DND-41 (cell line): ENCODE data around the gene DDX47.

Experiments used
- ATAC-seq: fragments of 200-7000 bp; cut with Tn5 transposase; 3 replicates; pipeline ENCODE4 v1.9.1; 2021; ENCODE audit warnings: low read depth; ENCODE audit not compliant: insufficient read depth
- DNase-seq: peaks from one replicate; pipeline ENCODE4 v3.0.0-alpha.2; 2020
- H2AFZ ChIP-seq: 2 replicates; pipeline ENCODE4 v1.6.0; 2012; ENCODE audit warnings: low read depth, low read length
- H3K27ac ChIP-seq: 2 replicates; pipeline ENCODE4 v1.5.1; 2012; ENCODE audit warnings: low read length, inconsistent platforms
- H3K27me3 ChIP-seq: fragments of 200-600 bp; sonication (generic); 2 replicates; pipeline ENCODE4 v1.6.0; 2012; ENCODE audit warnings: low read length, mild to moderate bottlenecking, inconsistent platforms; ENCODE audit not compliant: insufficient read depth, poor library complexity
- H3K36me3 ChIP-seq: 2 replicates; pipeline ENCODE4 v1.5.1; 2012; ENCODE audit warnings: low read length, inconsistent platforms; ENCODE audit not compliant: insufficient read depth
- H3K4me1 ChIP-seq: 2 replicates; pipeline ENCODE4 v1.5.1; 2012; ENCODE audit warnings: mild to moderate bottlenecking, low read length; ENCODE audit not compliant: insufficient read depth
- H3K4me2 ChIP-seq: 2 replicates; pipeline ENCODE4 v1.6.0; 2012; ENCODE audit warnings: mild to moderate bottlenecking, moderate library complexity, low read length, inconsistent platforms; ENCODE audit not compliant: insufficient read depth
- H3K4me3 ChIP-seq, 2 experiments: fragments of 200-600 bp in 1 of 2; shearing (Covaris generic) in 1 of 2; 2 replicates each; pipeline ENCODE4 v1.5.1; 2012 to 2016; ENCODE audit warnings: inconsistent platforms in 2 of 2, low read length in 2 of 2, mild to moderate bottlenecking in 2 of 2, low read depth in 1 of 2, moderate library complexity in 1 of 2
- H3K79me2 ChIP-seq: 2 replicates; pipeline ENCODE4 v1.6.0; 2012; ENCODE audit warnings: low read length, inconsistent platforms; ENCODE audit not compliant: insufficient read depth
- H3K9ac ChIP-seq: 2 replicates; pipeline ENCODE4 v1.6.0; 2012; ENCODE audit warnings: low read depth, mild to moderate bottlenecking, inconsistent platforms, low read length, moderate library complexity
- H3K9me3 ChIP-seq: 2 replicates; pipeline ENCODE4 v1.5.1; 2012; ENCODE audit warnings: low read length, moderate library complexity, mild to moderate bottlenecking, inconsistent platforms; ENCODE audit not compliant: insufficient read depth, severe bottlenecking
- H4K20me1 ChIP-seq: 2 replicates; pipeline ENCODE4 v1.6.0; 2012; ENCODE audit warnings: low read length; ENCODE audit not compliant: insufficient read depth
- EZH2 ChIP-seq: IDR thresholded peaks from 3 replicates; pipeline ENCODE4 v1.6.1; 2012; ENCODE audit warnings: borderline replicate concordance, low read depth, mild to moderate bottlenecking, moderate library complexity, low read length, inconsistent platforms; ENCODE audit not compliant: severe bottlenecking
- TF ChIP-seq, protein P1 (sequence below): IDR thresholded peaks from 2 replicates; pipeline ENCODE4 v1.5.1; 2012; ENCODE audit warnings: borderline replicate concordance, low read length, moderate library complexity, mild to moderate bottlenecking; ENCODE audit not compliant: poor library complexity, severe bottlenecking; ENCODE audit errors: extremely low read depth

DDX47 gene

DNA sequence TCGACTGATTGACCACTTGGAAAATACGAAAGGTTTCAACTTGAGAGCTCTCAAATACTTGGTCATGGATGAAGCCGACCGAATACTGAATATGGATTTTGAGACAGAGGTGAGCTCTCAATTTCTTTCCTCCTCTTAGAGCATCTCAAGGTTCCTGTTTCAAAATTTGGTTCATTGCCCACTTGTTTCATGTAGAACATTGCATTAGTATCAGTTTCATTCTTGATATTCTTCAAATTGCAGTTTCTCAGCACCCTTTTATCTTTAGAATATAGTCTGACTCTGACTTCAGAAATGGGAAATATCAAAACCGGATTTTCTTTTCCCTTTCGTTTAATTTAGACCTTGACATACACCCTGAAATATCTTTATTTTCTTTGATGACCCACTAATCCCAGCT, 8.8 kb downstream of the DDX47 start:
- ATAC-seq (no peak), DNase-seq (no peak)
- H3K27ac ChIP-seq, result no peak overlapping the region
- no peaks in the 10 kb centered on the region for H3K27me3 ChIP-seq
- TF ChIP-seq, protein P1, sequence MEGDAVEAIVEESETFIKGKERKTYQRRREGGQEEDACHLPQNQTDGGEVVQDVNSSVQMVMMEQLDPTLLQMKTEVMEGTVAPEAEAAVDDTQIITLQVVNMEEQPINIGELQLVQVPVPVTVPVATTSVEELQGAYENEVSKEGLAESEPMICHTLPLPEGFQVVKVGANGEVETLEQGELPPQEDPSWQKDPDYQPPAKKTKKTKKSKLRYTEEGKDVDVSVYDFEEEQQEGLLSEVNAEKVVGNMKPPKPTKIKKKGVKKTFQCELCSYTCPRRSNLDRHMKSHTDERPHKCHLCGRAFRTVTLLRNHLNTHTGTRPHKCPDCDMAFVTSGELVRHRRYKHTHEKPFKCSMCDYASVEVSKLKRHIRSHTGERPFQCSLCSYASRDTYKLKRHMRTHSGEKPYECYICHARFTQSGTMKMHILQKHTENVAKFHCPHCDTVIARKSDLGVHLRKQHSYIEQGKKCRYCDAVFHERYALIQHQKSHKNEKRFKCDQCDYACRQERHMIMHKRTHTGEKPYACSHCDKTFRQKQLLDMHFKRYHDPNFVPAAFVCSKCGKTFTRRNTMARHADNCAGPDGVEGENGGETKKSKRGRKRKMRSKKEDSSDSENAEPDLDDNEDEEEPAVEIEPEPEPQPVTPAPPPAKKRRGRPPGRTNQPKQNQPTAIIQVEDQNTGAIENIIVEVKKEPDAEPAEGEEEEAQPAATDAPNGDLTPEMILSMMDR, result no peak
- no peak for TF ChIP-seq EZH2
- H3K9me3 ChIP-seq, result no peaks in the 10 kb centered on the region
- H3K36me3 ChIP-seq, result peaks cover 96% of the 10 kb centered on the region
- H3K9ac ChIP-seq, result no peak overlapping the region
- no peak overlapping the region for H3K4me3 ChIP-seq
- peaks cover 34% of the 10 kb centered on the region for H3K79me2 ChIP-seq
- H3K4me2 ChIP-seq, result no peak overlapping the region
- no peak overlapping the region for H2AFZ ChIP-seq
- H4K20me1 ChIP-seq, result peaks cover 17% of the 10 kb centered on the region; the same call in 1 of the 2 replicates
- no peaks in the 10 kb centered on the region for H3K4me1 ChIP-seq

DNA sequence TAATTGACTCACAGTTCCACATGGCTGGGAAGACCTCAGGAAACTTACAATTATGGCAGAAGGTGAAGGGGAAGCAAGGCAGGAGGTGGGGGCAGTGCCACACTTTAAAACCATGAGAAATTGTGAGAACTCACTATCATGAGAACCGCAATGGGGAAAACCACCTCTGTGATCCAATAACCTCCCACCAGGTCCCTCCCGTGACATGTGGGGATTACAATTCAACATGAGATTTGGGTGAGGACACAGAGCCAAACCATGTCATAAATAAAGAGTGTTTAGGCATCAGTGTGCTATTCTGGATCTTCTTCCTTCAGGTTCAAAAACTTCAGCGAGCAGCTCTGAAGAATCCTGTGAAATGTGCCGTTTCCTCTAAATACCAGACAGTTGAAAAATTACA, 9.7 kb downstream of the DDX47 start:
- H3K9me3 ChIP-seq, result no peaks in the 10 kb centered on the region
- no peaks in the 10 kb centered on the region for H3K27me3 ChIP-seq
- peaks cover 17% of the 10 kb centered on the region; the same call in 1 of the 2 replicates for H4K20me1 ChIP-seq
- H3K27ac ChIP-seq, result no peak overlapping the region
- H3K36me3 ChIP-seq, result peaks cover 95% of the 10 kb centered on the region
- DNase-seq (no peak), ATAC-seq (no peak)
- H3K4me3 ChIP-seq, result no peak overlapping the region
- H3K79me2 ChIP-seq, result peaks cover 25% of the 10 kb centered on the region
- H3K4me1 ChIP-seq, result no peaks in the 10 kb centered on the region
- no peak overlapping the region for H2AFZ ChIP-seq
- no peak overlapping the region for H3K9ac ChIP-seq
- no peak overlapping the region for H3K4me2 ChIP-seq
- TF ChIP-seq, protein P1, result no peak

DNA sequence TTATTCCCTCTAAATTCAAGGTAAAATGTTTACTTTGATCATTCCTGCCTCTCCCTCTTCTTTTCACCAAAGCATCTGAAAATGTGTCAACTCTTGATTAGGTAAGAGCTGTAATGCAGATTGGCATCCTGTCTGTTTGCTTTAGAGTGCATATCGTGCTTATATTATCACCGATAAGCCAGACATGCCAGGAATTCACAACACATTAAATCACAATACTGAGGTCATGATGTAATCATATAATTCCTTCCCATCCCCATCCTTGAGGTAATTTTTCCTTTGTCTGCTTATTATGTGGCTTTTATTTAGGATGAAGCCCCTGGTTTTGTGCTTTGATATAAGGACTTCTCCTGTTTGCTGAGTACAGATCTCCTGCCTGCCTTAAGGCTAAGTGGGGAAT, 10.2 kb downstream of the DDX47 start:
- H3K27ac ChIP-seq, result no peak overlapping the region
- peaks cover 98% of the 10 kb centered on the region for H3K36me3 ChIP-seq
- no peaks in the 10 kb centered on the region for H3K9me3 ChIP-seq
- H4K20me1 ChIP-seq, result peaks cover 17% of the 10 kb centered on the region; the same call in 1 of the 2 replicates
- H3K4me1 ChIP-seq, result no peaks in the 10 kb centered on the region
- no peak overlapping the region for H3K9ac ChIP-seq
- H3K79me2 ChIP-seq, result peaks cover 23% of the 10 kb centered on the region
- H3K4me2 ChIP-seq, result no peak overlapping the region
- H3K27me3 ChIP-seq, result no peaks in the 10 kb centered on the region
- H2AFZ ChIP-seq, result no peak overlapping the region
- DNase-seq (no peak), ATAC-seq (no peak)
- TF ChIP-seq, protein P1, result no peak
- TF ChIP-seq EZH2, result no peak
- no peak overlapping the region for H3K4me3 ChIP-seq

DNA sequence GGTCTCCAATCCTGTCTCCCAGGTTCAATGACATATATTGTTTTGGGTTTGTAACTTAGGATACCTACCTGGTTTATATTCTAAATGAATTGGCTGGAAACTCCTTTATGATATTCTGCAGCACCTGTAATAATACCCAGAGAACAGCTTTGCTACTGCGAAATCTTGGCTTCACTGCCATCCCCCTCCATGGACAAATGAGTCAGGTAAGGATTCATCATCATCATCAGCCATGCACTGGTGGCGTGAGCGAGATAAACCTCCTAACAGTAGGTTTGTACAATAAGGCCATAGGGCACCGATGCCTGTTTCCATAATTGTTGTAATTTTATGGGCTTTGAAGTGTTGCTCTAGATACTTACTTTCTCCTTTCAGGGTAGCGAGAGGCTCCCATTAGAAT, 10.7 kb downstream of the DDX47 start:
- H3K79me2 ChIP-seq, result peaks cover 18% of the 10 kb centered on the region
- ATAC-seq, result no peak
- H3K4me3 ChIP-seq, result no peak overlapping the region
- H3K27ac ChIP-seq, result no peak overlapping the region
- H4K20me1 ChIP-seq, result peaks cover 14% of the 10 kb centered on the region; the same call in 1 of the 2 replicates
- no peak for TF ChIP-seq EZH2
- TF ChIP-seq, protein P1, result no peak
- H3K36me3 ChIP-seq, result peaks cover 98% of the 10 kb centered on the region
- H2AFZ ChIP-seq, result no peak overlapping the region
- DNase-seq, result no peak
- no peaks in the 10 kb centered on the region for H3K9me3 ChIP-seq
- no peak overlapping the region for H3K9ac ChIP-seq
- no peak overlapping the region for H3K4me2 ChIP-seq
- no peaks in the 10 kb centered on the region for H3K27me3 ChIP-seq
- no peaks in the 10 kb centered on the region for H3K4me1 ChIP-seq
